Measurements from ENCODE around the gene GAK.

GAK gene

GRCh38 chr4:907103-907400 is 25.1 kb downstream of the GAK start:
- no peak for TF ChIP-seq CTCF (IDR thresholded peaks at IDR 0.05; ENCODE audit: insufficient read depth, low read length, poor library complexity, severe bottlenecking)
- Histone ChIP-seq H3K79me2 (ENCODE audit: insufficient read depth, low read length) (peaks cover 9% of the 10 kb centered on the region; the same call in 1 of the 2 replicates), H3K4me2 (ENCODE audit: low read depth, low read length, poor library complexity, severe bottlenecking) (no peak overlapping the region), H4K20me1 (ENCODE audit: low read depth, low read length) (no peaks in the 10 kb centered on the region), H3K9me2 (replicated peaks; ENCODE audit: insufficient read depth, low read length) (no peaks in the 10 kb centered on the region), H3K9ac (ENCODE audit: low read length) (no peak overlapping the region), H2AFZ (ENCODE audit: low read depth, low read length, severe bottlenecking) (no peak overlapping the region), H3K27ac (ENCODE audit: low read depth, low read length) (no peak overlapping the region), H3K36me3 (ENCODE audit: low read length) (no peaks in the 10 kb centered on the region), H3K9me3 (ENCODE audit: insufficient read depth, low read length) (no peaks in the 10 kb centered on the region), H3K27me3 (ENCODE audit: low read length) (no peaks in the 10 kb centered on the region), H3F3A (ENCODE audit: insufficient read depth) (no peaks in the 10 kb centered on the region), H3K4me3 (ENCODE audit: insufficient read depth, low read length, poor library complexity, severe bottlenecking) (no peak overlapping the region)

GRCh38 chr4:906339-907102 is 25.6 kb downstream of the GAK start:
- peaks cover 6% of the 10 kb centered on the region; the same call in 1 of the 2 replicates for H3K79me2 ChIP-seq (ENCODE audit: insufficient read depth, low read length)
- H3K27me3 ChIP-seq (ENCODE audit: low read length): no peaks in the 10 kb centered on the region
- no peak overlapping the region for H3K4me3 ChIP-seq (ENCODE audit: insufficient read depth, low read length, poor library complexity, severe bottlenecking)
- H4K20me1 ChIP-seq (ENCODE audit: low read depth, low read length): no peaks in the 10 kb centered on the region
- H3K4me2 ChIP-seq (ENCODE audit: low read depth, low read length, poor library complexity, severe bottlenecking): no peak overlapping the region
- no peak overlapping the region for H2AFZ ChIP-seq (ENCODE audit: low read depth, low read length, severe bottlenecking)
- no peak overlapping the region for H3K9ac ChIP-seq (ENCODE audit: low read length)
- H3K36me3 ChIP-seq (ENCODE audit: low read length): no peaks in the 10 kb centered on the region
- no peaks in the 10 kb centered on the region for H3F3A ChIP-seq (ENCODE audit: insufficient read depth)
- H3K27ac ChIP-seq (ENCODE audit: low read depth, low read length): no peak overlapping the region
- no peaks in the 10 kb centered on the region for H3K9me3 ChIP-seq (ENCODE audit: insufficient read depth, low read length)
- no peaks in the 10 kb centered on the region for H3K9me2 ChIP-seq (replicated peaks; ENCODE audit: insufficient read depth, low read length)
- TF ChIP-seq EZH2phosphoT487 (conservative IDR thresholded peaks at IDR 0.05; ENCODE audit: low read length) (no peak), CTCF (IDR thresholded peaks at IDR 0.05; ENCODE audit: insufficient read depth, low read length, poor library complexity, severe bottlenecking) (no peak)

GRCh38 chr4:905485-906338 is 26.4 kb downstream of the GAK start:
- Histone ChIP-seq H3K9me3 (ENCODE audit: insufficient read depth, low read length) (no peaks in the 10 kb centered on the region), H3K27ac (ENCODE audit: low read depth, low read length) (no peak overlapping the region), H3K79me2 (ENCODE audit: insufficient read depth, low read length) (peaks cover 3% of the 10 kb centered on the region; the same call in 1 of the 2 replicates), H3K27me3 (ENCODE audit: low read length) (no peaks in the 10 kb centered on the region), H3K4me2 (ENCODE audit: low read depth, low read length, poor library complexity, severe bottlenecking) (no peak overlapping the region), H3K36me3 (ENCODE audit: low read length) (no peaks in the 10 kb centered on the region), H3K9ac (ENCODE audit: low read length) (no peak overlapping the region), H2AFZ (ENCODE audit: low read depth, low read length, severe bottlenecking) (no peak overlapping the region), H3F3A (ENCODE audit: insufficient read depth) (no peaks in the 10 kb centered on the region), H3K4me3 (ENCODE audit: insufficient read depth, low read length, poor library complexity, severe bottlenecking) (no peak overlapping the region), H4K20me1 (ENCODE audit: low read depth, low read length) (no peaks in the 10 kb centered on the region), H3K9me2 (replicated peaks; ENCODE audit: insufficient read depth, low read length) (no peaks in the 10 kb centered on the region)
- TF ChIP-seq CTCF (IDR thresholded peaks at IDR 0.05; ENCODE audit: insufficient read depth, low read length, poor library complexity, severe bottlenecking) (no peak), EZH2phosphoT487 (conservative IDR thresholded peaks at IDR 0.05; ENCODE audit: low read length) (no peak)

Measured in SU-DHL-6 (cell line).